ENCODE results near the gene RPS6KC1.
"Not testable (repeated sequence)": the region's sequence is repeated elsewhere in the genome, so short reads cannot be mapped to it uniquely, and the experiment has no call there.

GRCh38 chr1:213027024-213027423, 24.0 kb upstream of the RPS6KC1 start:
- not testable (repeated sequence) for TF ChIP-seq CTCF (conservative IDR thresholded peaks at IDR 0.05; ENCODE audit: low read length); EZH2phosphoT487 (IDR thresholded peaks at IDR 0.05; ENCODE audit: borderline replicate concordance)

All from Loucy (cell line).